ENCODE measurements around the gene TP73. TPM values are rescaled to one million over a fixed set of nuclear protein-coding genes. Genes with fewer than 3 reads are reported as not detected.

TP73 gene
- total RNA-seq, 4 donors from 2014 or later, result 4.9 to 8.8 (median 7.0) TPM

GRCh38 chr1:3606779-3607702, 45.3 kb upstream of the TP73 start:
- Histone ChIP-seq H3K27me3 (peaks cover 0 to 75% (median 2%) of the 10 kb centered on the region in 4 donors), H3K4me1 (peaks cover 18 to 21% (median 20%) of the 10 kb centered on the region in 3 donors), H3K9me3 (no peaks in the 10 kb centered on the region), H3K4me3 (no peak overlapping the region), H3K36me3 (no peaks in the 10 kb centered on the region), H3K27ac (no peak overlapping the region)
- DNase-seq, result no peak
- TF ChIP-seq CTCF (IDR thresholded peaks at IDR 0.05) (no peak), POLR2A (IDR thresholded peaks at IDR 0.05) (no peak)
- intact Hi-C loops (cut with DNase I), result no loop called here
- 79 to 88% methylated on average over 9 to 13 of the region's 23 CpGs for WGBS, 2 donors

- peaks cover 18 to 23% (median 22%) of the 10 kb centered on the region in 3 donors for H3K4me1 ChIP-seq
- no peaks in the 10 kb centered on the region for H3K36me3 ChIP-seq
- H3K27me3 ChIP-seq, result peaks cover 0 to 82% (median 2%) of the 10 kb centered on the region in 4 donors
- no peaks in the 10 kb centered on the region for H3K9me3 ChIP-seq
- no peak overlapping the region for H3K4me3 ChIP-seq
- 80% methylated on average over 1 of the region's 18 CpGs; no CpG with 5 or more reads in 1 of the 2 donors for WGBS, 2 donors
- TF ChIP-seq CTCF (IDR thresholded peaks at IDR 0.05), result no peak
- no peak for TF ChIP-seq POLR2A (IDR thresholded peaks at IDR 0.05)
- H3K27ac ChIP-seq, result no peak overlapping the region
- intact Hi-C loops (cut with DNase I), result no loop called here
- no peak for DNase-seq
These were observed 44.6 kb upstream of the TP73 start for GRCh38 chr1:3607703-3608065.

- whole genome bisulfite sequencing, 2 donors, result no CpG with 5 or more reads among the region's 7 CpGs
- Histone ChIP-seq H3K27ac (no peak overlapping the region), H3K36me3 (no peaks in the 10 kb centered on the region), H3K4me3 (no peak overlapping the region), H3K9me3 (no peaks in the 10 kb centered on the region), H3K27me3 (peaks cover 0 to 87% (median 2%) of the 10 kb centered on the region in 4 donors), H3K4me1 (peaks cover 18 to 23% (median 22%) of the 10 kb centered on the region in 3 donors)
- intact Hi-C loops (cut with DNase I), result no loop called here
- no peak for TF ChIP-seq CTCF (IDR thresholded peaks at IDR 0.05)
- no peak for TF ChIP-seq POLR2A (IDR thresholded peaks at IDR 0.05)
- no peak for DNase-seq
These were observed 44.2 kb upstream of the TP73 start for GRCh38 chr1:3608154-3608553.

GRCh38 chr1:3609016-3609768, 43.1 kb upstream of the TP73 start:
- H3K27ac ChIP-seq, result no peak overlapping the region
- WGBS, 2 donors, result 66 to 78% methylated on average over 4 to 8 of the region's 22 CpGs
- H3K36me3 ChIP-seq, result no peaks in the 10 kb centered on the region
- intact Hi-C loops (cut with DNase I), result no loop called here
- no peak for DNase-seq
- peaks cover 18 to 23% (median 22%) of the 10 kb centered on the region in 3 donors for H3K4me1 ChIP-seq
- no peaks in the 10 kb centered on the region for H3K9me3 ChIP-seq
- H3K27me3 ChIP-seq, result peaks cover 0 to 87% (median 2%) of the 10 kb centered on the region in 4 donors
- no peak overlapping the region for H3K4me3 ChIP-seq
- TF ChIP-seq POLR2A (IDR thresholded peaks at IDR 0.05), result no peak
- TF ChIP-seq CTCF (IDR thresholded peaks at IDR 0.05), result no peak
